ENCODE measurements around the gene IGF2.

The IGF2 gene

DNA sequence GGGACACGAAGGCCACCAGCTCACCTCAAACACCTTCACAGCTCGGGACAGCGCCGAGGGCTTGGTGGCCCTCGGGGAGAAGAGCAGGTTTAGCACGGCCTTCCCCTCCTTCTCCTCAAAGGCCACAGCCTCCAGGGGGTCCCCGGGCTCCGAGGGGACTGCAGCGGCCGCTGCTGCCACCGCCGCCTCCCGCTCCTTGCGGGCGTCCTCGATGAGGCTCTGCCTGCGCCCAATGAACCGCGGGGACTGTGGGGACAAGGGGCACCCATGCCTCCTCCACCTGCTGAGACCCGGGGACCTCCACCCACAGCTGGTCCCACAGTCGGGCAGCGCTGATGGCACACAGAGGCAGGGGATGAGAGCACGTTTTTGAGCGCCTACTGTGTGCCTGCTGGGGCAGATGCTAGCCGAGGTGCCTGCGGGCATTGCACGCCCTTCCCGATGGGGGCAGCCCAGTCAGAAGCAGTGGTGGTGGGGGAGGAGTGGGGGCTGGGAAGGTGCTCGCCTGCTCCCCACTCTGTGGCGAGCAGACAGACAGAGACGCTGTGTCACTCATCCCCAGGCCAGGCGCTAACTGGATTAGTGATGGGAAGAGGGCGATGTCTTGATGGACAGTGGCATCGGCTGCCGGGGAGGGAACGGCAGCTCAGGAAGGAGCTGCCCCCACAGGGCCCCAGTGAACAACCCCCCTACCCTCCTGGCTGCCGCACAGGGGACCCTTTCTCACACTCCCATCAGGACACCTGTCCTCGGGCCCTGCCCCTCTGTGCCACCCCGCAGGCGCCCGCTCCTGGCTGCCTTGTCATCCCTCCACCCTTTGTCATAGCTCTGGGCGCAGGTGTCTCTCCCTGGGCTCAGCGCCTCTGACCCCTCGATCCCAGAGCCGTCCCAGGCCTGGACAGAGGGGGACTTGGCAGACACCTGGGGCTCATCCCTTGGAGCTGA is 30.7 kb upstream of the IGF2 start:
- no peak for ATAC-seq

DNA sequence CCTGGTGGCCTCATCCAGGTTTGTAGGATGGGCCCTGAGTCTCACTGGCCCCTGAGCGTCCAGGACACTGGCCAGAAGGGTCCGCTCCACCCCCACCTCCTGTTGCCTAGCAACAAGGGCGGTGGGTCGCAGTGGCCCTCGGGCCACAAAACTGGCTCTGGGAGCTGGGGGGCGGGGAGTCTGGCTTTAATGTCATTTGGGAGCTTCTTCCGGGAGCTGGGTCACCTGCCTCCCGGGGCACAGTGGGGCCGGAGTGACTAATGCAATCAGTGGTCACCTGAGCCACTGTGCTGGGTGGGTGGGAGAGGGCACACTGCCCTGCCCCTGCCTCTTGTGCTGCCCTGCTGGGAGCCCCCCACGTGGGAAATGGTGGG is 29.8 kb upstream of the IGF2 start:
- DNase-seq (no peak), ATAC-seq (no peak)

More for the DNA sequence above, 30.7 kb upstream of the IGF2 start:
- no peak for DNase-seq

DNA sequence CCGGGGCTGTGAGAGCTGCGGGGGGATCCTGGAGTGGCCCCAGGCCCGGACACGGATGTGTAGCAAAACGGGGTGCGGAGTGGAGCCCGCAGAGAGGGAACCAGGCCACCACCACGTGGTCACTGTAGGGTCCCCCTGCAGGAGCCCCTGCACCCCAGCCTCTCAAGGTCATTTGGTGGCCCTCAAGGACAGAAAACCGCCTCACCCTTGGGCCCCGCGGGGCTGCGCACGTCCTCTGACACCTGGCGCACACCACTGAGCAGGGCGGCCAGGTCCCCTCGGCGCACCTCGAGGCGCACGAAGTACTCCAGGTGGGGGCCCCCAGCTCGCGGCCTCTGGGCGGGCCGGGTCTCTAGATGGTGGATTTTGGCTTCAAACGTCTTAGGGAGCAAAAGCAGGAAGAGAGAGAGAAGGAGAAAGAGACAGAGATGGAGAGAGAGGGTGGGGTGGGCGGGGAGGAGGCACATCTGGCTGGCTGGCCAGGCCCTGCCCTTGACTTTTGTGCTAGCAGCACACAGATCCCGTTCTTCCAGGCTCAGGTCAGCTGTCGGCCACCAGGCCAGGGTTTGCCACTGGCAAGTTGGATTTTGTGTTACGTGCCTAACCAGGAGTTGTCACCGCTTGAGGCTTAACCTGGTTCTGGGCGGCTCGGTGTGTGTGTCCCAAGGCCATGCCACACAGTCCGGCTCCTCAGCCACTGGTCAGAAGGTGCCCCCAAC is 29.3 kb upstream of the IGF2 start:
- DNase-seq = no peak
- ATAC-seq = no peak

- ATAC-seq (no peak), DNase-seq (no peak)
Measured at GRCh38 chr11:2167141-2168045, 28.2 kb upstream of the IGF2 start.

DNA sequence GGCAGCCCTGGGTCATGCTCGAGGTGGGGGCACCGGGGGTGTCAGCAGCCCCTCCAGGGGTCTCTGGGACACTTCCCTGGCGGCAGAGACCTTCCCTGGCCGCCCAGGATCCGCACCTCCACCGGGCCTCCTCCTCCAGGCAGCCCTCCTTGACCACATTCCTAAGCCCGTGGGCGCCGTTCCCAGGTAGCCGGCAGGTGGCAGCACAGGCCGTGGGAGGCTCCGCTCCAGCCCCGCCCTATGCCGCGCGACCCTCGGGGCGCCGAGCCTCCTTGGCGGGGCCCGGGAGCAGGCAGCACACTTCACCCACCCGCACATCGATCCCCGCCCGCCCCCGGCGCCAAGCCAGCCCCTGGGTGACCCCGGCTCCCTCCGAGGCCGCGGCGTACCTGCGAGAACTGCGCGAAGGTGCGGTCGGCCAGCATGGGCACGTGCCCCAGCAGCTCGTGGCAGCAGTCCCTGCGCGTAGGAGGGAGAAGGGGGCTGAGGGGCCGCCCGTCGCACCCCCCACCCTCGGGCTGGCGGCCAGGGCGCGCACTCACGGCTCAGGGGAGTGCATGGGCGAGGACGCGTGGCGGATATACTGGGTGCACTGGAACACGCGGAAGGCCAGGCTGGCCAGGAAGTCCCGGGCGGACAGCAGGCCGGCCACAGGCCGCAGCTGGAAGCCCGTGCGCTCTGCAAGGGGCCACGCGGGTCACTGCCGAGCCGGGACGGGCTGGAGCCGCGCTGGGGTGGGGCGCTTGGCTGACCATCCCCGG is 27.1 kb upstream of the IGF2 start:
- ATAC-seq (peak; percentile 50), DNase-seq (peak; percentile 72)

- ATAC-seq = no peak
- DNase-seq = no peak
Measured at GRCh38 chr11:2165571-2165970, 26.4 kb upstream of the IGF2 start.

GRCh38 chr11:2164861-2165555 is 25.8 kb upstream of the IGF2 start:
- no peak for DNase-seq
- no peak for ATAC-seq

- no peak for DNase-seq
- ATAC-seq = no peak
Measured at GRCh38 chr11:2164081-2164480, 24.9 kb upstream of the IGF2 start.

GRCh38 chr11:2163428-2163978 is 24.3 kb upstream of the IGF2 start:
- no peak for ATAC-seq
- DNase-seq = no peak

- ATAC-seq (no peak), DNase-seq (no peak)
Measured at GRCh38 chr11:2160736-2161259, 21.6 kb upstream of the IGF2 start, which contains the start of gene INS. Gene INS, minus strand, starts transcription at chr11:2161209. Its CDS starts 238 bp downstream, at chr11:2160971.

DNA sequence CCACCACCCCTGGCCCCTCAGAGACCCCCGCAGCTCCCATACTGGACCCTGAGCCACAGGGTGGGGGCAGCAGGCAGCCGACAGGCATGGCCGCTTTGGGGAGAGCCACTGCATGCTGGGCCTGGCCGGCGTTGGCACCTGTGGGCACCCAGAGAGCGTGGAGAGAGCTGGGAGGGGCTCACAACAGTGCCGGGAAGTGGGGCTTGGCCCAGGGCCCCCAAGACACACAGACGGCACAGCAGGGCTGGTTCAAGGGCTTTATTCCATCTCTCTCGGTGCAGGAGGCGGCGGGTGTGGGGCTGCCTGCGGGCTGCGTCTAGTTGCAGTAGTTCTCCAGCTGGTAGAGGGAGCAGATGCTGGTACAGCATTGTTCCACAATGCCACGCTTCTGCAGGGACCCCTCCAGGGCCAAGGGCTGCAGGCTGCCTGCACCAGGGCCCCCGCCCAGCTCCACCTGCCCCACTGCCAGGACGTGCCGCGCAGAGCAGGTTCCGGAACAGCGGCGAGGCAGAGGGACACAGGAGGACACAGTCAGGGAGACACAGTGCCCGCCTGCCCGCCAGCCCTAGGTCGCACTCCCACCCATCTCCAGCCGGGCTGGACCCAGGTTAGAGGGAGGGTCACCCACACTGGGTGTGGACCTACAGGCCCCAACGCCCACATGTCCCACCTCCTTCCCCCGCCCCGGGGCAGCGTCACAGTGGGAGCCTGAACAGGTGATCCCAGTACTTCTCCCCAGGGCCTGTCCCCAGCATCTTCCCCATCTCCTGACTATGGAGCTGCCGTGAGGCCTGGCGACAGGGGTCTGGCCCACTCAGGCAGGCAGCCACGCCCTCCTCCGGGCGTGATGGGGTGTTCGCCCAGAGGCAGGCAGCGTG is 20.6 kb upstream of the IGF2 start:
- ATAC-seq = no peak

GRCh38 chr11:2158966-2159365 is 19.8 kb upstream of the IGF2 start:
- no peak for DNase-seq
- ATAC-seq = no peak

More for the DNA sequence above, 20.6 kb upstream of the IGF2 start:
- DNase-seq = no peak

- DNase-seq (no peak), ATAC-seq (no peak)
Measured at GRCh38 chr11:2158296-2158737, 19.1 kb upstream of the IGF2 start.

DNA sequence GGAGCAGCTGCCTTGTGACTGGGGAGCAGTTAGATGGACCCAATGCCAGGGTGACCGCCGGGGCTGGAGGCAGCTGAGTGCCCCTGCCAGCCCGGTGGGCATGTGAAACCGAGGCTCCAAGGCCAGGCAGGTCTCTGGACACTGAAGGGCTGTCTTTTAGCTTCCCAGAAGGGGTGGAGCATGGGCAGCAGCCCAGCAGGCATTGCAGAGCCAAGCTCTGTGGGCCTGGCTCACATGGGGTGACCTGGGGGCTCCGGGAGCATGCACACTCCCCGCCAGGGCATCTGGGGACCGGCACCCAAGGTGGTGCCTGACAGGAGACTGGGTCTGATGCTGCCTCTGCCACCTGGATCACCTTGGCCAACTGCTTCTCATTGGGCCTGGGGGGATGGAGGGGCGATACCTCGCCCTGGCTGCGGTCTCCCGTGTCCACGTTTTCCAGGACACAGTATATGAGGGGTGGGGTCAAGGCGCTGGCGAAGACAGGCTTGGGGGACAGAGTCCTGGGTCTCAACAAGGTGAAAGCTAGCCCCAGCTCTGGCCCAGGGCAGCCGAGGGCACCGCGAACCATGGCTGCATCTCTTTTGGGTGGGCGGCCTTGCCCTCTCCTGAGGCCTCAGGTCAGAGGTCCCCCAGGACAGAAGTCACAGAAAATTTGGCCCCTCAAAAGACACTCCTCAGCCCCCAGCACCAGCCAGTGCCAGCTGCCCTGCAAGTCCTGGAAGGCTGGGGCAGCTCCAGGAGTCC is 18.3 kb upstream of the IGF2 start:
- no peak for ATAC-seq
- DNase-seq = no peak

DNA sequence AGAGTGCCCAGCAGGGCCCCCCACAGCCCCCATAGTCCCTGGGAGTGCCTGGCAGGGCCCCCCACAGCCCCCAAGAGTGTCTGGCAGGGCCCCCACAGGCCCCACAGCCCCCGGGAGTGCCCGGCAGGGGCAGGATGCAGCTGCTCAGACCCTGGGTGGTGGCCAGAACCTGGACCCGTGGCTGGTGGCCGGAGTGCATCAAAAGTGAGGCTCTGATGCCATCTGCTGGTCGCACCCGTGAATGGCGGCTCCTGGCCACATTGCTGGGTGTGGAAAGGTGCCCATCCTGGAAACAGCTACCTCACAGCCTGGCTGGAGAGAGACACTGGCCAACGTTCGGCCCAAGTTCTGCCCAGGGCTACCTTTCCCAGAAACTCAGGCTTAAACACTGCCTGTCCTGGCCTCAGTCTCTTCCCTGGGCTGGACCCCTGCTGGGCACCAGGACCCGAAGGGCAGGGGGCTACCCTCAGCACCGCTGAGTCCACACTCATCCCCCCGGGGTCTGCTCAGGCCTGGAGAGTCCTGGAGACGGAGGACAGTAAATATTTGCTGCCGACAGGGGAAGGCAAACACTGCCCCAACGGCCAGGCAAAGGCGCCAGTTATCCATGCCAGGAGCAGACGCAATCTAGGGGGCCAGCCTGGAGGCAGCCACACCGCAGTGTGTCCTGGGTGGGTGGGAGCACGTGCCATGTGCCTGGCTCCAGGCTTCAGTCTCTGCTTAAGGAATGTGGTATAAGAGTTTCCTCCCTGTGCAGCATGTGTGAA is 17.4 kb upstream of the IGF2 start:
- ATAC-seq = no peak
- DNase-seq = peak; percentile 71

GRCh38 chr11:2155511-2155910 is 16.3 kb upstream of the IGF2 start:
- no peak for DNase-seq
- no peak for ATAC-seq

DNA sequence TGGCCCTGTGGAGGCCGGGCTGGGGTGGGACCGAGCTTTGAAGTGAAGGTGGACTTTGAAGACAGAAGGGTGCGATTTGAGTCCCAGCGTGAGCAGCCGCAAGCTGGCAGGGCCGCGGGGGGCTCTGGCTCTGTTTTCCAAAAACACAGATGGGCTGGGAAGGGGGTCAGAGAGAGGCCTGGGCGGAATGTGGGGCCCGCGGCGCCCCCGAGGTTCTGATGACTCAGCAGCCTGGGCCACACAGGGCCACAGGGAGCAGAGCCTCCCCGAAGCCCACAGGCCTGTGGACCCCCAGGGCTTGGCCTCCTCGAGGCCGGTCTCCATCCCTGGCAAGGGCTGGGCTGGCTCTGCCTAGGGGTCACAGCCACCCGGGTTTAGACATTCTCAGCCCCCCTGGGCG is 15.7 kb upstream of the IGF2 start:
- ATAC-seq = no peak
- DNase-seq = no peak

DNA sequence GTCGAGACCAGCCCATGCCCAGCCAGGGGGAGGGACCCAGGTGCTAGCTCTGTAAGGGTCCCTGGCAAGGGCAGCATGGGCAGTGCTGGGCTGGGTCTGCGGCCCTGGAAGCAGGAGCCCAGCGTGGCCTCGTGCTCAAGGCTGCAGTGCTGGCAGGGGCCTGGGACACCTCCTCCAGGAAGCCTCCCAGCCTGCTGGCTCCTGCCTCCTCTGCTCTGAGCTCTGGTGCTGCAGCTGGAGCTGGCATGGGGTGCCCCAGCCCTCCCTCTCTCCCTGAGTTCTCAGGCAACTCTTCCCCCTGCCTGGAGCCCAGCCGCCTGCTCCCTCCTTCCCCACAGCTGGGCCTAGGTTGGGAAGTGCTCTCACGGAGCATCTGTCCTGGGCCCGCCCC is 15.0 kb upstream of the IGF2 start:
- ATAC-seq (no peak), DNase-seq (no peak)

All from stimulated activated naive CD8-positive, alpha-beta T cell treated with anti-CD3 and anti-CD28 coated beads, Interleukin-15, Interleukin-2, amounts not matched to agents 100 U/mL and 50 U/mL, for 24 hours (primary cell).